GM12891 (cell line): ENCODE data around the gene TPO.
"Not testable (repeated sequence)": the region's sequence is repeated elsewhere in the genome, so short reads cannot be mapped to it uniquely, and the experiment has no call there.

Experiments
- POLR2A ChIP-seq: IDR thresholded peaks from 2 replicates; pipeline ENCODE4 v1.6.1; 2011; ENCODE audit warnings: low read depth, low read length, control low read depth
- POLR2AphosphoS5 ChIP-seq: IDR thresholded peaks from 2 replicates; pipeline ENCODE4 v1.6.1; 2011; ENCODE audit warnings: low read depth, low read length, control low read depth
- SPI1 ChIP-seq: IDR thresholded peaks from 2 replicates; pipeline ENCODE4 v1.6.1; 2011; ENCODE audit warnings: low read depth, low read length, control low read depth

GRCh38 chr2:1517291-1517690 is 104.0 kb downstream of the TPO start:
- not testable (repeated sequence) for TF ChIP-seq POLR2AphosphoS5, POLR2A, SPI1
